ENCODE measurements around the gene RASSF1. TPM values are rescaled to one million over a fixed set of nuclear protein-coding genes. Genes with fewer than 3 reads are reported as not detected.

Gene RASSF1
- total RNA-seq, 1 donor from 2014 or later = 10.5 TPM

GRCh38 chr3:50370594-50370993 lies 30.0 kb upstream of the RASSF1 start:
- intact Hi-C loops (cut with micrococcal nuclease) = no loop called here
- DNase-seq (no peak), ATAC-seq (no peak)

DNA sequence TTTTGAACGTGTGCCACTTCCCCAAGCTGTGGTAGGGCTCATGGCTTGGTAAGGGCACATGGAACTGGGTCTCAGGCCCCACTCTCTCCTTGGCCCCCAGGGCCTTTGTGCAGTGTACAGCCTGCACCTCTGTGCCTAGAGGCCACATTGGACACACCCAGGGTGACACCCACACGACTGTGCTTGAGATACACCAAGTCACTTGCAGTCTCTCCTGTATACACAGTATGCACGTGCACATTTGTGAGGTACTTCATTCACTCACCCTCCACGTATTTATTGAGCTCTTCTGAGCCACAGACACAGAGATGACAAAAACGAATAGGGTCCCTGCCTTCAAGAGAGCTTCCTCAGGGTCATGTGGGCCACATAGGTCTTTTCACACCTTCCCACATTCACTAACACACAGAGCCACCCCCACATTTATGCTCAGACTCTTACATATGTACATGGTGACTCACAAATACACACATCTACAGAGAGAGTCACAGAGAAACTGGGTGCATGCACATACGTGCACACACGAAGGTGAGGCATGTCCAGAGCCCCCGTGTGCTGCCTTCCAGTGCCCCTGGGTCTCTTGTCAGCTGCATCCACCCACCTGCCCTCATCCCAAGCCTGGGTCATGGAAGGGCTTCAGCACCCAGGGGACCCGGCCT lies 28.5 kb upstream of the RASSF1 start:
- no peak for DNase-seq
- intact Hi-C loops (cut with micrococcal nuclease) = no loop called here

GRCh38 chr3:50365842-50366220 lies 25.2 kb upstream of the RASSF1 start:
- ATAC-seq = no peak

More for the DNA sequence above, 28.5 kb upstream of the RASSF1 start:
- no peak for ATAC-seq

DNA sequence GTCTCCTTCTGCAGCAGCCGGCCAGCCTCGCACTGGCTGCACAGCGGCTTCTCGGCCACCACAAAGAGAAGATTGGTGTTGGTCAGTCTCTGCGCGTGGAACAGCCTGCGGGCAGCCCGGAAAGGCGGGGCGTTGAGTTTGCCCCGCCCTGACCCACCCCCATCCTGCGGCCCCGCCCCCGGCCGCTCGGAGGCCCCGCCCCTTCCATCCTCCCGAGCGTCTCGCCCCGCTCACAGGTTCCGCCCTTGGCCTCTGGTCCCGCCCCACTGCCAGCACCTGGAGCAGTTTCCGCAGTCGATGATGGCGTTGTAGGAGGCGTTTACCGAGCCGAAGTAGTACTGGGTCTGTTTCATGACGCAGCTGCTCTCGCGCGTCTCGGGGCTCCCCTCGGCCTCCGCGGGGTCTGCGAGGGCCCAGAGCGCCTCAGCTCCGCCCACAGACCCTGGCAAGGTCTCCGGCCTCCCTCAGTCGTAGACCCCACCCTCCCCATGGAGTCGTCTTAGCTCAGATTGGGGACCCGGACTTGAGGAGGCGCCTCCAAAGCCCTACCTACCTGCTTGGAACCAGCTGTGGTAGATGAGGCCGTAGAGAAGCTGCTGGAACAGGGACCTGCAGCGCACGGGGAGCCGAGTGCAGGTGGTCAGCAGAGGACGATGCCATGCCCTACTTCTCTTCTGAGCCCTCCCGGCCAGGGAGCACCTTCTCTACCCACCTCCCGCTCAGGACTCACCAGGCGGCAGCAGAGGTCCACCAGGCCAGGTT lies 24.6 kb upstream of the RASSF1 start:
- ATAC-seq = peak; percentile 88
- peak; percentile 89 for DNase-seq
- intact Hi-C loops (cut with micrococcal nuclease) = no loop called here

More at GRCh38 chr3:50365842-50366220, 25.2 kb upstream of the RASSF1 start:
- intact Hi-C loops (cut with micrococcal nuclease) = no loop called here
- no peak for DNase-seq

DNA sequence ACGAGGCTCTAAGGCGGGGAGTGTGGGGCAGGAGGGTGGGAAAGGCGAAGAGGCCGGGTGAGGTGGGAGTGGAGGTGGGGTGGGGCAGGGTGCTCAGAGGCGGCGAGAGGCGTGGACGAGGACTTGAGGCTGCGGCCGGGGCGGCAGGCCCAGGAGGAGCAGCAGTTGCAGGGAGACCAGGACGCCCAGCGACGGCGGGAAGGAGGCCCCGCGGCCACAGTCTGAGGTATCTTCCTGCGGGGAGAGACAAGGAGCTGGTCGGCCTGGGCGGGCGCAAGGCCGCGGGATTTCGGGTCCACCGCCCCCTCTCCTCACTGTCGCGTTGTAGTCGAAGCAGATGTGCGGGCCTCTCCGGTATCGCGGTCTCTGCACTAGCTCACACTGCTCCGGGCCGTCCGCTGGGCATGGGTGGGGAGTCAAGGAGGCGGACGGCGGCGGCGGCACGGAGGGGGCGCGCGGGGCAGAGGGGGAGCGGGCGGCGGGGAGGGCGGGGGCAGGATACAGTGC lies 24.0 kb upstream of the RASSF1 start:
- no peak for DNase-seq
- intact Hi-C loops (cut with micrococcal nuclease) = no loop called here
- peak; percentile 43 for ATAC-seq

DNA sequence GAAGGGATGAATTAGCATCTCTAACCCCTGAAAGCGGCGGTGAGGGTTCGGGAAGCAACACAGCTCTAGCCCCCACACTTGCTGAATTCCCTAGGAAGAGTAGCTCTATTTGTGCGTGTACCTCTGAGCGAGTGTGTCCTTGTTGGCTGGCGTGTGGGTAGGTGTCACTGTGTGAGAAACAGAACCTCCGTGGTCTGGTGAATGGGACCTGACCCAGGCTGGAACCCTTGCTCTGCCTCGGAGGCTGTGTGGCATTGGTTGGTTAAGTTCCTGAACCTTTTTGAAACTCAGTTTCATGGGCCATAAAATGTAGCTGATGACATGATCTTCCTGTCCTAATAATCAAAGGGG lies 19.1 kb upstream of the RASSF1 start:
- intact Hi-C loops (cut with micrococcal nuclease) = no loop called here
- ATAC-seq (no peak), DNase-seq (no peak)

- DNase-seq = peak; percentile 96
- peak; percentile 95 for ATAC-seq
- intact Hi-C loops (cut with micrococcal nuclease) = no loop called here
These were observed 18.5 kb upstream of the RASSF1 start, which contains the start of gene TMEM115 for GRCh38 chr3:50358911-50359759. TSS of gene TMEM115 (minus strand) at chr3:50359521. CDS start at chr3:50359063, 458 bp downstream.

- DNase-seq = no peak
- intact Hi-C loops (cut with micrococcal nuclease) = no loop called here
- ATAC-seq = no peak
These were observed 17.8 kb upstream of the RASSF1 start for GRCh38 chr3:50358355-50358910.

GRCh38 chr3:50357481-50357880 lies 16.8 kb upstream of the RASSF1 start:
- DNase-seq = no peak
- ATAC-seq = no peak
- intact Hi-C loops (cut with micrococcal nuclease) = no loop called here

DNA sequence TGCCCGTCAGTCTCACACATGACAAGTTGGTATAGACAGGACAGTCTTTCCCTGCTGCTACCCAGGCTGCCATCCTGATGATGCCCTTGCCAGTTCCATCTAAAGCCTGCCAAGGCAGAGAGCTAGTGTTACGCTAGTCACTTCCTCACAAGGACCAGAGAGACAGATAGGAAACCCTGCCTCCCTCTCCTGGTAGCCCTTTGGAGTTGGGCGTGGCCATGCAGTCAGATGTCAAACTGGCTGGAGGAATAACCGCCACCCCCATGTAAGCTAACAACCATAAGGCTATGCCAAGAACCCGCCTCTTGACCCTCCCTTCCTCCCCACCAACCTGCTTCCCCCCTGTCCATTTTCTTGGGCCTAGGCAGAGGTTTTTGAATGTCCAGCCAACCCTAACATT lies 15.9 kb upstream of the RASSF1 start:
- DNase-seq = peak; percentile 49
- intact Hi-C loops (cut with micrococcal nuclease) = no loop called here
- ATAC-seq = peak; percentile 13

DNA sequence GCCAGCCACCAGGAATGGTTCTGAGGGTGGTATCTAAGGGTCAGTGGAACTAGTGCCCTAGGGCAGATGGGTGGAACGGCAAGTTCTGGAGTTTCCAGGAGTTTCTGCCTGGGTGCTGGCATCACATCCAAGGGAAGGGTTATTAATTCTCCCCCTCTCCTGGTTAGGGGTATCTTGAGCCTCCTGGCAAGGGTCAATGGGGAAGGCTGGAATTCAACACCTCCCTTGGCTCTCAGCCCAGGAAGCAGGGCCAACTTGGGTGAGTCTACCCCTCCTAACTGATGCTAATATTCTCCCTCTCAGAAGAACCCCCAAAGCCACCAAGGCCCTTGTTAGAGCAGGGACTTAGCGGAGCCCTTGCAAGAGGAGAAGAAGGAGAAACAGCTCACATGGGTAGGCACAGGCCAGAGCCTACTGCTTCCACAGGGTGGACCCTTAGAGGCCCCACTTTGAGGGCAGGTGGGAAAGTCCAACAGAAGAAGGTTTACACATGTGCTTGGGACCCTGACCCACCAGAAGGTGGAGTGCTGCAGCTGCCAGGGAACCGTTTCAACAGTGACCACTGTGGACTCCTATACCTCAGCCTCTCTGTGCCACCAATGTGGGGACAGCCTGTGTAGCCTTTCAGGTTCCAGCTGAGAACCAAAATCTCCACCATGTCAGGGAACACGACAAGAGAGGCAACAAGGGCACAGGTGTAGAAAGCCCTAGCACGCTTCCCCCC lies 15.4 kb upstream of the RASSF1 start:
- no peak for DNase-seq
- ATAC-seq = no peak
- intact Hi-C loops (cut with micrococcal nuclease) = no loop called here

DNA sequence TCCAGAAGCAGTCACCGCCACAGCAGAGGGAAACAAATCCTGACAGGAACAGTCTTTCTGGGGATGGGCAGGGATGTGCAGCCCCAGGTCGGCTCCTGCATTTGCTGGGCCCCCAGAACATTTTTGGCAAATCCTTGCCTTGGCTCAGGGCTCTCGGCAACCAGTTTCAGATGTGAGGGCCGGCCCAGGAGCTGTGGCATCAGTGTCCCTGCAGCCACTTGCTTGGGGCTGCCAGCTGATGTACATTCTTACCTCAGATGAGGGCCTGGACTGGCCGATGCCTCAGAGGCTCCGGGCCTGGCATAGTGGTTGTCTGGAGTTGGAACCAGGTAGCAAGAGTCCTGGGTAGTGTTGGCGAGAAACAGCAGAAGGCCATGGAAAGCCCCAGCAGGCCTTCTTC lies 14.2 kb upstream of the RASSF1 start:
- intact Hi-C loops (cut with micrococcal nuclease) = no loop called here
- ATAC-seq = no peak
- no peak for DNase-seq

DNA sequence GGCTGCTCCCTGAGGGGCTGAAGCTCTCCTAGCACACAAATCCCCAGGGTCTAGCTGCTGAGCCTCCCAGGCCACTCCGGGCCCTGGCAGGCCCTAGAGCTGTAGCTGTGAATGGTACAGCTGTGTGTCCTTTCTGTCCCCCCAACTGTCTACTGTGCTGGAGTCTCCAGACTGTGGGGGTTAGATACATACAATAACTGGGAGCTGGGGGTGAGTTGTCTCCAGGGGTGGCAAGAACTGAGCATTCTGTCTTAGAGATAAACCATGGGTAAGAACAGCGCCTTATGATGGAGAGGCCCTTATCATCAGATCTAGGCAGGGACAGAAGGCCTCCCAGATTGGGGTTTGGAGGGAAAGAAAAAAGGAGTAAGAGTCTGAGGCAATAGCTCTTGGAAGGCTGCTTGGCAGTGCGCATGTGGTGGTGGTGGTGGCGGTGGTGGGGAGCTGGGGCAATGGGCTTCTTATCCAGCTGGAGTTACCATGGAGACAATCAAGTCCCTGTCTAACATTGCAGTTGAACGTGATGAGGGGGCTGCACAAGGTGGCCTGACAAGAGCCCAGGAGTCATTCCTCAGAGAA lies 13.6 kb upstream of the RASSF1 start:
- intact Hi-C loops (cut with micrococcal nuclease) = no loop called here
- ATAC-seq = no peak
- no peak for DNase-seq

DNA sequence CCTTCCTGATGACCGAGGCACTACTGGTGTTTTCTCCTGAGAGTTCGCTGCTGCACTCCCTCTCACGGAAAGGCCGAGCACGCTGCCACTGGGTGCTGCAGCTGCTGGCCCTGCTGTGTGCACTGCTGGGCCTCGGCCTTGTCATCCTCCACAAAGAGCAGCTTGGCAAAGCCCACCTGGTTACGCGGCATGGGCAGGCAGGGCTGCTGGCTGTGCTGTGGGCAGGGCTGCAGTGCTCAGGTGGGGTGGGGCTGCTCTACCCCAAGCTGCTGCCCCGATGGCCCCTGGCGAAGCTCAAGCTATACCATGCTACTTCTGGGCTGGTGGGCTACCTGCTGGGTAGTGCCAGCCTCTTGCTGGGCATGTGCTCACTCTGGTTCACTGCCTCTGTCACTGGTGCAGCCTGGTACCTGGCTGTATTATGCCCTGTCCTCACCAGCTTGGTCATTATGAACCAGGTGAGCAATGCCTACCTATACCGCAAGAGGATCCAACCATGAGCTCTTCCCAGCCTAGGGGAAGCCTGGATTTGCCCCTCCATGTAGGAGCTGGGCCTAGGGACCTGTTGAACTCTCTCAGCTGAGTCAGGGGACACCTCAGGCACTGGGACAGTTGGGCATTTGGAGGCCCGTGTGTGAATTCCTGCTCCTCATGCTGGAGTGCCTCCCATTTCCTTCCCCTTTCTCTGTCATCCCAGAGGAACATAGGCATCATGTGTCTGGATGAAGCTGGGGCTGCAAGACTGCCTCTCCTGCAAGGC lies 12.8 kb upstream of the RASSF1 start:
- no peak for ATAC-seq
- intact Hi-C loops (cut with micrococcal nuclease) = no loop called here
- no peak for DNase-seq

GRCh38 chr3:50352781-50353180 lies 12.1 kb upstream of the RASSF1 start:
- ATAC-seq (no peak), DNase-seq (no peak)
- intact Hi-C loops (cut with micrococcal nuclease) = no loop called here

DNA sequence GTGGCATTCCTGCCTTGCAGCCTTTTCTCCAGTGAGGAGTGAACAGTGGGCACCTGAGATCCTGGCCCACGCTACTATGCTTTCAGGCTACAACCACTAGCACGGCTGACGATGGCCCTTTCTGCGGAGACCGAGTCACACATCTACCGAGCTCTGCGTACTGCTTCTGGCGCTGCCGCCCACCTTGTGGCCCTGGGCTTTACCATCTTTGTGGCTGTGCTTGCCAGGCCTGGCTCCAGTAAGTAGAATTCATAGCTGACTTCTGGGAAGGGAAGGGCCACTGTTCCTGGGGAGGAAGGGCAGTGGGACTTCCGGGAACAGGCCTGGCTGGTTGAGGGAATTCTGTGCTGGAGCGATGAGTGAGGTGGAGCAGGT lies 10.7 kb upstream of the RASSF1 start:
- ATAC-seq (no peak), DNase-seq (no peak)
- intact Hi-C loops (cut with micrococcal nuclease) = no loop called here

GRCh38 chr3:50350527-50351322 lies 10.1 kb upstream of the RASSF1 start, which contains the start of the genes CYB561D2 and NPRL2:
TSS of gene CYB561D2 (plus strand) at chr3:50350862. CDS start at chr3:50351434, 572 bp downstream.
TSS of gene NPRL2 (minus strand) at chr3:50350775. CDS start at chr3:50350652, 123 bp downstream.
- ATAC-seq (peak; percentile 95), DNase-seq (peak; percentile 98)
- intact Hi-C loops (cut with micrococcal nuclease) = no loop called here
